Measurements from ENCODE around the gene GDF7.

GDF7 gene

GRCh38 chr2:20649576-20649975, 17.4 kb upstream of the GDF7 start:
- Histone ChIP-seq H3K4me3 (peak overlapping the region; percentile 99), H3K27ac (peak overlapping the region; percentile 21 to 86)
- no peak for TF ChIP-seq CTCF (IDR thresholded peaks at IDR 0.05)
- no peak for DNase-seq (ENCODE audit: low spot score)

- peak overlapping the region; percentile 86 to 95 for H3K27ac ChIP-seq
- no peak for TF ChIP-seq CTCF (IDR thresholded peaks at IDR 0.05)
- peak overlapping the region; percentile 99 for H3K4me3 ChIP-seq
- no peak for DNase-seq (ENCODE audit: low spot score)
These were observed 17.0 kb upstream of the GDF7 start for GRCh38 chr2:20649976-20650375.

GRCh38 chr2:20650393-20650876, 16.5 kb upstream of the GDF7 start:
- no peak for DNase-seq (ENCODE audit: low spot score)
- peak overlapping the region; percentile 99 for H3K4me3 ChIP-seq
- no peak for TF ChIP-seq CTCF (IDR thresholded peaks at IDR 0.05)
- H3K27ac ChIP-seq, result peak overlapping the region; percentile 86 to 95

GRCh38 chr2:20650877-20651730, 15.8 kb upstream of the GDF7 start, which contains the start of gene HS1BP3:
Gene HS1BP3 (minus strand): TSS chr2:20651098. CDS start chr2:20651063, 35 bp downstream.
- Histone ChIP-seq H3K4me3 (peak within 1 kb of the TSS; percentile 99), H3K27ac (peak within 1 kb of the TSS; percentile 86 to 95)
- TF ChIP-seq CTCF (IDR thresholded peaks at IDR 0.05), result peak; percentile 95
- peak; percentile 88 for DNase-seq (ENCODE audit: low spot score)

- Histone ChIP-seq H3K27ac (peak overlapping the region; percentile 86 to 95), H3K4me3 (peak overlapping the region; percentile 99)
- no peak for DNase-seq (ENCODE audit: low spot score)
- no peak for TF ChIP-seq CTCF (IDR thresholded peaks at IDR 0.05)
These were observed 15.2 kb upstream of the GDF7 start for GRCh38 chr2:20651731-20652099.

GRCh38 chr2:20652141-20652540, 14.8 kb upstream of the GDF7 start:
- H3K4me3 ChIP-seq, result no peak overlapping the region

More at GRCh38 chr2:20652141-20652540, 14.8 kb upstream of the GDF7 start:
- DNase-seq (ENCODE audit: low spot score), result no peak
- peak overlapping the region; percentile 86 to 95 for H3K27ac ChIP-seq
- no peak for TF ChIP-seq CTCF (IDR thresholded peaks at IDR 0.05)

Data from coronary artery (tissue), 2 donors.